Stimulated activated CD8-positive, alpha-beta memory T cell treated with anti-CD3 and anti-CD28 coated beads, Interleukin-4, amount 100 ng/mL, for 1 hour (primary cell): ENCODE results near the gene NCOA3.
"Not testable (repeated sequence)": the region's sequence is repeated elsewhere in the genome, so short reads cannot be mapped to it uniquely, and the experiment has no call there.

Source experiments
- DNase-seq, 2 donors: peaks; one replicate each; pipeline ENCODE4 v3.0.0-alpha.2; 2020; ENCODE audit warnings: low read depth in 2 of 2, low spot score in 1 of 2

NCOA3 gene

DNA sequence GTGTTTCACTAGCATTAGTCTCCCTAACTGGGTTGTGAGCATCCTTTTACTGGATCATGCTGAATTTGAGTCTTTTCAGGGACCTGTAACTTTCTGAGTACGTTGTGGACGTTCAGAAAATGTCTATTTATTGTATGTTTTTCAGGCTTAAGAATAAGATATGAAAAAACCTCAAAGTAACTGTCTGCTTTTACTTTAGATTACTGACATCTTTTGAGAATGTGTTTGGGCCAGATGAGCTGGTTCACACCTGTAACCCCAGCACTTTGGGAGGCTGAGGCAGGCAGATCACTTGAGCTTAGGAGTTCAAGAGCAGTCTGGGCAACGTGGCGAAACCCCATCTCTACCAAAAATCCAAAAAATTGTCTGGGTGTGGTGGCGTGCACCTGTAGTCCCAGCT is 32.7 kb downstream of the NCOA3 start:
- no peak for DNase-seq

GRCh38 chr20:47535088-47535487 is 33.4 kb downstream of the NCOA3 start:
- no peak for DNase-seq

GRCh38 chr20:47535994-47536393 is 34.3 kb downstream of the NCOA3 start:
- no peak for DNase-seq

DNA sequence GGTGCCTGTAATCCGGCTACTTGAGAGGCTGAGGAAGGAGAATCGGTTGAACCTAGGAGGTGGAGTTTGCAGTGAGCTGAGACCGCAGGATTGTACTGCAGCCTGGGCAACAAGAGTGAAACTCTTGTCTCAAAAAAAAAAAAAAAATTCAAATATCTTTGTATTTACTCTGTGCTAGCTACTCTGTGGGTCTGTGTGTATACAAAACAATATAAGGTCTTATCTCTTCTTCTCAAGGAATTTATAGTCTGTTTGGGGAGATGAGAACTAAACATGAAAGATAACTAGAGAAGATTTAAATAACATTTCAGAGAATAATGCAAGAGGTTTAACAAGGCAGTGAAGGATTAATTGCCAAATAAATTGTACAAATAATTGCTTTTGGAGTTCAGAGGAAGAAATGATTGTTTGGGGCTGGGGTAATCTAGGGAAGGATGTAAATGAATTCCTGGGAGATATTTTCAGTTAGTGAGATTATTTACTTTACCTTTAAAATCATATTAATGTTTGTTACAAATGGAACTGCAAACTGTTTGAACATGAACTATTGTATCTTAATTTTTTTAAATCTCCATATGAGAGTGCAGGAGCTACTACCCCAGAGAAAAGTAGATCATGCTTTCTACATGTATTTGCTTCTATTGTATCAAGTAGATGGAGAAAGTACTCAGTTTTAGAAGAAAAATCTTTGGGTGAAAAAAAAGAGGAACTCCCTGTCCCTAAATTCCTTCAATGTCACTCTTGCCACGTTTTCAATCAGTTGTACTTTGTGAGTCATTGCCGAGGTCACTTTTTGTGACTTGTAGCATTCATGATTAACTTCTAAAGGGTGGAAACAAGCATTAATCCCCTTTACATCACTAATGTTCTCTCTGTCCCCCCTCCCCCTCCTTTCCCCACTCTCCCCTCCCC is 39.0 kb downstream of the NCOA3 start:
- DNase-seq, result no peak

- DNase-seq, result no peak
Observed at GRCh38 chr20:47541355-47541922, 39.8 kb downstream of the NCOA3 start.

DNA sequence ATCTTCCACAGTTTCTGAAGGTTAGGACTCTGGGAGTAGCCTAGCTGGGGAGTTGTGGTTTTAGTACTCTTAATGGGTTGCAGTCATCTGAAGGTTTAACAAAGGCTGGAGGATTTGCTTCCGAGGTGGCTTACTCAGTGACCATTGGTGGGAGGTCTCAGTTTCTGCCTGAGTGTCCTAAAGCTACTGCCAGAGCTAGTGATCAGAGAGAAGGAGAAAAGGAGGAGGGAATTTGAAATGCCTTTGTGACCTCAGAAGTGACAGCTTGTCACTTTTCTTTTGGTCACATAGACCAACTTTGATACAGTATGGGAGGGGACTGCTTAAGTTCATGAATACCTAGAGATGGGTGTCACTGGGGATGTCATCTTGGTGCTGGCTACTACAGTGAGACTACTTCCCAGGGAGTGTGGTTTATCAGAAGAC is 41.3 kb downstream of the NCOA3 start:
- DNase-seq, result no peak

GRCh38 chr20:47544240-47544639 is 42.6 kb downstream of the NCOA3 start:
- DNase-seq, result no peak

GRCh38 chr20:47544852-47545251 is 43.2 kb downstream of the NCOA3 start:
- no peak for DNase-seq

DNA sequence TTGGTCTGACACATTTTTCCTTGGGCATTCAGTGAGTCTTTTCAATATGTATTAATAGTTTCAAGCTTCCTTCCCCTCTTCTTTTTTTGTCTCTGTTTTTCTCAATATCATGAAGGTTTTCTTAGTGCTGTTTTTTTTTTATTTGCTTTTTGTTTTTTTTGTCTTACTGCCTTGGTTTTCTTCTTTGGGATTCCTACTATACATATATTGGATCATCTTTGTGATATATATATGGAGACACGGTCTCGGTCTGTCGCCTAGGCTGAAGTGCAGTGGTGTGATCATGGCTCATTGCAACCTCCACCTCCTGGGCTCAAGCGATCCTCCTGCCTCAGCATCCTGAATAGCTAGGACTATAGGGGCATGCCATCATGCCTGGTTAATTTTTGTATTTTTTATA is 43.8 kb downstream of the NCOA3 start:
- no peak for DNase-seq

DNA sequence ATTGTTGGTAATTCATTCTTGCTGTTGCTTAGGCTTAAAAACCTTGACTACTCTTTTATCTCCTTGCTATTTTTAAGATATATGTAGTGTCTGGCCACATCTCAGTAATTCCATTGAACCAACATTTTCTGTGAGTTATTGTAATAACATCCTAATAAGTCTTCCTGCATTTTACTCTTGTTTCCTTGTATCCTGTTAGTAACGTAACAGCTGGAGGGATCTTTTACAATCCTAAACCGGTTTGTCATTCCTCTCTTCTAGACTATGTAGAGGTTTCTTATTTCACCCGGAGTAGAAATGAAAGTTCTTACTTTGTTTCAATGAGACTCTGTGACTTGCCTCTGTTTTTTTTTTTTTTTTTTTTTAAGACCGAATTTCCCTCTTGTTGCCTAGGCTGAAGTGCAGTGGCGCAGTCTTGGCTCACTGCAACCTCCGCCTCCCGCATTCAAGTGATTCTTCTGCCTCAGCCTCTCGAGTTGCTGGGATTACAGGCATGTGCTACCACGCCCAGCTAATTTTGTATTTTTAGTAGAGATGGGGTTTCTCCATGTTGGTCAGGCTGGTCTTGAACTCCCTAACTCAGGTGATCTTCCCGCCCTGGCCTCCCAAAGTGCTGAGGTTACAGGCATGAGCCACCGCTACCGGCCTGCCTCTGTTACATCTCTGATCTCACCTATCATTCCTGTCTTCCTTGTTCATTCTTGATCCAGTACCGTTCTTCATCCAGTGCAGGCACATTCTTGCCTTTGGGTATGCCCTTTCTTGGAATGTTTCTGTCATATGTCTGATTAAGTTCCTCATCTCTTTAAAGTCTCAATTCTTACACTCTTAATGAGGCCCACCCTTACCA is 44.7 kb downstream of the NCOA3 start:
- DNase-seq, result no peak

- DNase-seq, result no peak
Observed at GRCh38 chr20:47547034-47547387, 45.3 kb downstream of the NCOA3 start.

DNA sequence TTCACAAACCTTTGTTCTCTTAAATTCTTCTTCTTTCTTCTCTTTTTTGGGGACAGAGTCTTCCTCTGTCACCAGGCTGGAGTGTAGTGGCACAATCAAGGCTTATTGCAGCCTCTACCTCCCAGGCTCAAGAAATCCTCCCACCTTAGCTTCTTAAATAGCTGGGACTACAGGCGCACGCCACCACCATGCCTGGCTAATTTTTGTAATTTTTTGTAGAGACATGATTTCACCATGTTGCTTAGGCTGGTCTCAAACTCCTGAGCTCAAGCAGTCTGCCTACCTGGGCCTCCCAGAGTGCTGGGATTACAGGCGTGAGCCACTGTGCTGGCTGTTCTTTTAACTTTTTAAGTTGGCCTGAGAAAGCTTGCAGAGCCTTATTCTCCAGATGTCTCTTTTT is 48.0 kb downstream of the NCOA3 start:
- DNase-seq, result no peak

GRCh38 chr20:47551222-47551621 is 49.5 kb downstream of the NCOA3 start:
- DNase-seq, result no peak

GRCh38 chr20:47551841-47552240 is 50.2 kb downstream of the NCOA3 start:
- no peak for DNase-seq

DNA sequence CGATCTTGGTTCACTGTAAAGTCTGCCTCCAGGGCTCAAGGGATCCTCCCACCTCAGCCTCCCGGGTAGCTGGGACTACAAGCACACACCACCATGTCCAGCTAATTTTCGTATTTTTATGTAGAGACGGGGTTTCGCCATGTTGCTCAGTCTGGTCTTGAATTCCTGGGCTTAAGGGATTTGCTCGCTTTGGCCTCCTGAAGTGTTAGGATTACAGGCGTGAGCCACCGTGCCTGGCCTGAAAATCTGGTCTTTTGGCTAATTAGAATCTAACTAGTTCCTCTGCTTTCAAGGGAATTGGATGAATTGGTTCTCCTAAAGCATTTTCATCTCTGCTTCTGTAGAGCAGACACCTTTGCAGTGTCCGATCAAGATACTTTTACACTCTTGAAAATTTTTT is 51.3 kb downstream of the NCOA3 start:
- no peak for DNase-seq

DNA sequence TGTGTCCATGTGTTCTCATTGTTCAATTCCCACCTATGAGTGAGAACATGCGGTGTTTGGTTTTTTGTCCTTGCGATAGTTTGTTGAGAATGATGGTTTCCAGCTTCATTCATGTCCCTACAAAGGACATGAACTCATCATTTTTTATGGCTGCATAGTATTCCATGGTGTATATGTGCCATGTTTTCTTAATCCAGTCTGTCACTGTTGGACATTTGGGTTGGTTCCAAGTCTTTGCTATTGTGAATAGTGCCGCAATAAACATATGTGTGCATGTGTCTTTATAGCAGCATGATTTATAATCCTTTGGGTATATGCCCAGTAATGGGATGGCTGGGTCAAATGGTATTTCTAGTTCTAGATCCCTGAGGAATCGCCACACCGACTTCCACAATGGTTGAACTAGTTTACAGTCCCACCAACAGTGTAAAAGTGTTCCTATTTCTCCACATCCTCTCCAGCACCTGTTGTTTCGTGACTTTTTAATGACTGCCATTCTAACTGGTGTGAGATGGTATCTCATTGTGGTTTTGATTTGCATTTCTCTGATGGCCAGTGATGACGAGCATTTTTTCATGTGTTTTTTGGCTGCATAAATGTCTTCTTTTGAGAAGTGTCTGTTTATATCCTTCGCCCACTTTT is 52.0 kb downstream of the NCOA3 start:
- not testable (repeated sequence) for DNase-seq

GRCh38 chr20:47554283-47554682 is 52.6 kb downstream of the NCOA3 start:
- DNase-seq, result not testable (repeated sequence)

GRCh38 chr20:47557218-47557617 is 55.5 kb downstream of the NCOA3 start:
- DNase-seq, result no peak

DNA sequence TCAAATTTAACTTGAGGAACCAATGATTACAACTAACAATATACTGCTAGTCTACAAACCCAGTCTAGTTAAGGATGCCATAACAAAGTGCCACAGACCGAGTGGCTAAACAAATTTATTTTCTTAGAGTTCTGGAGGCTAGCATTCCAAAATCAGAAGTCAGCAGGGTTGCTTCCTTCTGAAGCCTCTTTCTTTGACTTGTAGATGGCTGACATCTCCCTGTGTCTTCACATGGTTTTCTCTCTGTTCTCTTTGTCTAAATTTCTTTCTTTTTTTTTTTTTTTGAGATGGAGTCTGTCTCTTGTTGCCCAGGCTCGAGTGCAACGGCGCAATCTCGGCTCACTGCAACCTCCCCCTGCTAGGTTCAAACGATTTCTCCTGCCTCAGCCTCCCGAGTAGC is 56.1 kb downstream of the NCOA3 start:
- no peak for DNase-seq

GRCh38 chr20:47558295-47559066 is 56.8 kb downstream of the NCOA3 start:
- no peak for DNase-seq

- DNase-seq, result no peak
Observed at GRCh38 chr20:47559141-47559540, 57.5 kb downstream of the NCOA3 start.
